Coronary artery (tissue), 2 donors: ENCODE measurements around the gene DNAJC28.

Experiments used
- DNase-seq: peaks from one replicate; pipeline ENCODE4 v3.0.0-alpha.2; 2017; ENCODE audit warnings: low spot score
- H3K27ac ChIP-seq, 2 donors: fragments of 200-600 bp; sonication (generic); one replicate each; pipeline ENCODE4 v1.5.1; 2016 to 2019
- H3K4me3 ChIP-seq: fragments of 200-600 bp; sonication (generic); 2 replicates; pipeline ENCODE4 v1.5.1; 2016; ENCODE audit warnings: mild to moderate bottlenecking, moderate library complexity
- CTCF ChIP-seq: fragments of 200-600 bp; sonication (generic); IDR thresholded peaks from one replicate; pipeline ENCODE4 v1.5.1; 2019; ENCODE audit warnings: antibody characterized with exemption

DNAJC28 gene

GRCh38 chr21:33505833-33506232 lies 14.3 kb upstream of the DNAJC28 start:
- H3K4me3 ChIP-seq: no peak overlapping the region
- DNase-seq: no peak
- TF ChIP-seq CTCF: no peak

GRCh38 chr21:33496345-33496744 lies 4.8 kb upstream of the DNAJC28 start:
- Histone ChIP-seq H3K27ac (no peak overlapping the region), H3K4me3 (no peak overlapping the region)
- no peak for DNase-seq
- no peak for TF ChIP-seq CTCF

More at GRCh38 chr21:33505833-33506232, 14.3 kb upstream of the DNAJC28 start:
- no peak overlapping the region for H3K27ac ChIP-seq

GRCh38 chr21:33495743-33496142 lies 4.2 kb upstream of the DNAJC28 start:
- Histone ChIP-seq H3K4me3 (no peak overlapping the region), H3K27ac (no peak overlapping the region)
- no peak for DNase-seq
- TF ChIP-seq CTCF: no peak

- TF ChIP-seq CTCF: no peak
- no peak for DNase-seq
- H3K4me3 ChIP-seq: no peak overlapping the region
- H3K27ac ChIP-seq: no peak overlapping the region
Measured at GRCh38 chr21:33493756-33494155, 2.2 kb upstream of the DNAJC28 start.

GRCh38 chr21:33492571-33492970 lies 1.1 kb upstream of the DNAJC28 start:
- H3K27ac ChIP-seq: no peak overlapping the region
- no peak for TF ChIP-seq CTCF
- no peak overlapping the region for H3K4me3 ChIP-seq
- no peak for DNase-seq

- H3K4me3 ChIP-seq: peak overlapping the region; percentile 77
- DNase-seq: no peak
- no peak for TF ChIP-seq CTCF
- peak overlapping the region; percentile 60 to 88 for H3K27ac ChIP-seq
Measured at GRCh38 chr21:33490991-33491372, 534 bp downstream of the DNAJC28 start.

GRCh38 chr21:33488936-33489335 lies 2.6 kb downstream of the DNAJC28 start:
- DNase-seq: no peak
- no peak overlapping the region for H3K4me3 ChIP-seq
- no peak for TF ChIP-seq CTCF
- H3K27ac ChIP-seq: no peak overlapping the region
